Effector memory CD4-positive, alpha-beta T cell (primary cell): Measurements from ENCODE around the gene EIF4B.
"Not testable (repeated sequence)": the region's sequence is repeated elsewhere in the genome, so short reads cannot be mapped to it uniquely, and the experiment has no call there.

Source experiments
- DNase-seq, 3 donors: peaks; one replicate each; pipeline ENCODE4 v3.0.0-alpha.2; 2020
- H3K27ac ChIP-seq: 2 replicates; pipeline ENCODE4 v1.7.0; 2013; ENCODE audit warnings: mild to moderate bottlenecking, low read length, moderate library complexity; ENCODE audit not compliant: insufficient read depth, poor library complexity, severe bottlenecking
- H3K27me3 ChIP-seq: replicated peaks from 2 replicates; pipeline ENCODE4 v1.7.0; 2013; ENCODE audit warnings: mild to moderate bottlenecking, low read length; ENCODE audit not compliant: insufficient read depth, control insufficient read depth, poor library complexity, severe bottlenecking
- H3K36me3 ChIP-seq: 2 replicates; pipeline ENCODE4 v1.7.0; 2013; ENCODE audit warnings: mild to moderate bottlenecking, low read length, moderate library complexity; ENCODE audit not compliant: control insufficient read depth, insufficient read depth
- H3K4me1 ChIP-seq: 2 replicates; pipeline ENCODE4 v1.7.0; 2013; ENCODE audit warnings: low read length, mild to moderate bottlenecking; ENCODE audit not compliant: control insufficient read depth, insufficient read depth, poor library complexity, severe bottlenecking
- H3K4me3 ChIP-seq: 2 replicates; pipeline ENCODE4 v1.7.0; 2013; ENCODE audit warnings: low read length, low read depth, mild to moderate bottlenecking; ENCODE audit not compliant: insufficient read depth, poor library complexity, severe bottlenecking
- H3K9me3 ChIP-seq: 2 replicates; pipeline ENCODE4 v1.7.0; 2013; ENCODE audit warnings: mild to moderate bottlenecking, low read length, moderate library complexity; ENCODE audit not compliant: control insufficient read depth

The EIF4B gene

GRCh38 chr12:52992699-52993557, 13.3 kb upstream of the EIF4B start:
- no peaks in the 10 kb centered on the region for H3K9me3 ChIP-seq
- no peaks in the 10 kb centered on the region for H3K36me3 ChIP-seq
- H3K27me3 ChIP-seq = no peaks in the 10 kb centered on the region
- no peak overlapping the region for H3K4me3 ChIP-seq
- H3K27ac ChIP-seq = no peak overlapping the region
- H3K4me1 ChIP-seq = no peaks in the 10 kb centered on the region
- no peak for DNase-seq

GRCh38 chr12:52993558-52993869, 12.7 kb upstream of the EIF4B start:
- H3K4me3 ChIP-seq = no peak overlapping the region
- no peaks in the 10 kb centered on the region for H3K9me3 ChIP-seq
- H3K4me1 ChIP-seq = no peaks in the 10 kb centered on the region
- H3K27me3 ChIP-seq = no peaks in the 10 kb centered on the region
- H3K27ac ChIP-seq = no peak overlapping the region
- H3K36me3 ChIP-seq = no peaks in the 10 kb centered on the region
- DNase-seq = no peak

GRCh38 chr12:53004178-53004577, 2.1 kb upstream of the EIF4B start:
- Histone ChIP-seq H3K27me3 (no peaks in the 10 kb centered on the region), H3K4me1 (peaks cover 28% of the 10 kb centered on the region), H3K9me3 (no peaks in the 10 kb centered on the region), H3K36me3 (no peaks in the 10 kb centered on the region), H3K4me3 (no peak overlapping the region), H3K27ac (no peak overlapping the region)
- DNase-seq = no peak

- H3K4me3 ChIP-seq = no peak overlapping the region
- DNase-seq = no peak
- H3K27ac ChIP-seq = no peak overlapping the region
Measured at GRCh38 chr12:53004582-53004981, 1.7 kb upstream of the EIF4B start.

GRCh38 chr12:53005215-53005985, 856 bp upstream of the EIF4B start:
- Histone ChIP-seq H3K4me3 (peak overlapping the region; percentile 94), H3K4me1 (peaks cover 34% of the 10 kb centered on the region), H3K9me3 (no peaks in the 10 kb centered on the region), H3K36me3 (peaks cover 5% of the 10 kb centered on the region), H3K27me3 (no peaks in the 10 kb centered on the region), H3K27ac (peak overlapping the region; percentile 93)
- DNase-seq = peak in 1 of 3 donors; percentile 1

More at GRCh38 chr12:53004582-53004981, 1.7 kb upstream of the EIF4B start:
- Histone ChIP-seq H3K9me3 (no peaks in the 10 kb centered on the region), H3K36me3 (no peaks in the 10 kb centered on the region), H3K27me3 (no peaks in the 10 kb centered on the region), H3K4me1 (peaks cover 29% of the 10 kb centered on the region)

GRCh38 chr12:53006810-53007309, 604 bp downstream of the EIF4B start:
- H3K27me3 ChIP-seq = no peaks in the 10 kb centered on the region
- DNase-seq = peak; percentile 59 to 71 (median 62)
- H3K4me1 ChIP-seq = peaks cover 40% of the 10 kb centered on the region
- peak overlapping the region; percentile 94 for H3K4me3 ChIP-seq
- H3K9me3 ChIP-seq = no peaks in the 10 kb centered on the region
- H3K27ac ChIP-seq = peak overlapping the region; percentile 93
- H3K36me3 ChIP-seq = peaks cover 13% of the 10 kb centered on the region

- Histone ChIP-seq H3K4me1 (peaks cover 40% of the 10 kb centered on the region), H3K4me3 (peak overlapping the region; percentile 94), H3K27ac (peak overlapping the region; percentile 93)
Measured at GRCh38 chr12:53007343-53007742, 1.1 kb downstream of the EIF4B start.

GRCh38 chr12:53008760-53009159, 2.5 kb downstream of the EIF4B start:
- not testable (repeated sequence) for DNase-seq, H3K27ac ChIP-seq, H3K9me3 ChIP-seq, H3K27me3 ChIP-seq
- H3K4me3 ChIP-seq = peak overlapping the region; percentile 11
- H3K4me1 ChIP-seq = peaks cover 40% of the 10 kb centered on the region
- H3K36me3 ChIP-seq = peaks cover 13% of the 10 kb centered on the region

More at GRCh38 chr12:53007343-53007742, 1.1 kb downstream of the EIF4B start:
- no peak for DNase-seq
- Histone ChIP-seq H3K27me3 (no peaks in the 10 kb centered on the region), H3K36me3 (peaks cover 13% of the 10 kb centered on the region), H3K9me3 (no peaks in the 10 kb centered on the region)

- H3K36me3 ChIP-seq = peaks cover 13% of the 10 kb centered on the region
- no peaks in the 10 kb centered on the region for H3K27me3 ChIP-seq
- DNase-seq = no peak
- no peak overlapping the region for H3K4me3 ChIP-seq
- H3K4me1 ChIP-seq = peaks cover 34% of the 10 kb centered on the region
- H3K9me3 ChIP-seq = no peaks in the 10 kb centered on the region
- H3K27ac ChIP-seq = no peak overlapping the region
Measured at GRCh38 chr12:53010955-53011354, 4.7 kb downstream of the EIF4B start.

GRCh38 chr12:53011889-53012288, 5.6 kb downstream of the EIF4B start:
- peaks cover 21% of the 10 kb centered on the region for H3K36me3 ChIP-seq
- no peak overlapping the region for H3K4me3 ChIP-seq
- H3K27me3 ChIP-seq = no peaks in the 10 kb centered on the region
- DNase-seq = no peak
- H3K4me1 ChIP-seq = peaks cover 34% of the 10 kb centered on the region
- no peak overlapping the region for H3K27ac ChIP-seq
- H3K9me3 ChIP-seq = no peaks in the 10 kb centered on the region
